Jurkat, Clone E6-1 (cell line): Measurements from ENCODE around the gene GNG11.
"Not testable (repeated sequence)": the region's sequence is repeated elsewhere in the genome, so short reads cannot be mapped to it uniquely, and the experiment has no call there.

Source experiments
- DNase-seq: peaks from one replicate; pipeline ENCODE4 v3.0.0-alpha.2; 2011; ENCODE audit warnings: low read depth, low spot score
- H3K4me3 ChIP-seq: 2 replicates; pipeline ENCODE4 v1.5.1; 2011; ENCODE audit warnings: mild to moderate bottlenecking, low read length, control low read depth, moderate library complexity

The GNG11 gene

DNA sequence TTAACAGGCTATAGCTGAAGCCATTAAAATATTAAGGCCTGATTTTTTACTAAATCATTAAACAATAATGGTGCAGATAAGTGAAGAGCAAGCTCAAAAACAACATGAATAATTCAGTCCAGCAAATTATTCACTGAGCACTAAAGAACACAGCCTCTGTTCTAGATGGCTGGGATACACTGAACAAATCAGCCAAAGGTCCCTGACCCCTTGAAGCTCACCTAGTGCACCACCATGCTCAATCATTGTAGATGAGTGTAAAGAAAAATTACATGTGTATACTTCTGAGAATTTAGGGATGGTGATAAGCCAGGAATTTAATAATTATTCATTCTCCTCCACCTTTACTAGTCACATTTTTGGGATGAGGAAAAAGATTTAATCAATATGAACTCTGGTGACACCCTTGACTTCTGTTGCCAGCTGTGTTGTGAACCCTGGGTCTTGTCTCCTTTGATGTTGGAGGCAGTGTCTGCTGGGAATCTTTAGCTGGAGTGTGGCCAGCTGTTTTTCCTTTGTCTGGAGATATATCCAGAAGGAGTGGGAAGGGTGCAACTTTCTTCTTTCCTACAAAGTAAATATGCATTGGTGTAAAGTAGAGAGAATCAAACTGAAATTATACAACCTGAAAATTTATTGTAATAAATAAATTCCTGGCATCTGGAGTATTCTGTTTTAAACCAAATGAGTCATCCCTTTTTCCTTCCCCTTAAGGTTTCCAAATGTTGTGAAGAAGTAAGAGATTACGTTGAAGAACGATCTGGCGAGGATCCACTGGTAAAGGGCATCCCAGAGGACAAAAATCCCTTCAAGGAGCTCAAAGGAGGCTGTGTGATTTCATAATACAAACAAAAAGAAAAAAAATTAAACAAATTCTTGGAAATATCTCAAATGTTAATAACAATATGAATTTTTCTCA, 11.2 kb upstream of the GNG11 start:
- H3K4me3 ChIP-seq = no peak overlapping the region
- no peak for DNase-seq

DNA sequence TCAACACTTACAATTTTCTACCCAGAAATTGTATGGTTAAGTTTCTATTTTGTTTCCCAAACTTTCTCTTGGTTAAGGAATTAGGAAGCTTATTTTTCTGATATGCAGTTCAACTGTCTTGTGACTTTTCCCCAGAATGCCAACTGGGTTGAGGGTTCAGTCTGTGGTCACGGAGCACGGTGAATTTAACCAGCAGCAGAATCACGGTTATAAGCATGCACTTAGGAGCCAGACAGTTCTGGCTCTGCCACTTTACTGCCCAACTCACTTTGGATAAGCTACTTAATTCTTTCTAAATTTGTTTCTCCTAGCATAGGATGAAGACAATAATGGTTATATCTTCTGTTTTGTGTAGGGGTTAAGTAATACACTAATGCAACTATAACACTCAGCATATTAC, 10.3 kb upstream of the GNG11 start:
- H3K4me3 ChIP-seq, DNase-seq: not testable (repeated sequence)

DNA sequence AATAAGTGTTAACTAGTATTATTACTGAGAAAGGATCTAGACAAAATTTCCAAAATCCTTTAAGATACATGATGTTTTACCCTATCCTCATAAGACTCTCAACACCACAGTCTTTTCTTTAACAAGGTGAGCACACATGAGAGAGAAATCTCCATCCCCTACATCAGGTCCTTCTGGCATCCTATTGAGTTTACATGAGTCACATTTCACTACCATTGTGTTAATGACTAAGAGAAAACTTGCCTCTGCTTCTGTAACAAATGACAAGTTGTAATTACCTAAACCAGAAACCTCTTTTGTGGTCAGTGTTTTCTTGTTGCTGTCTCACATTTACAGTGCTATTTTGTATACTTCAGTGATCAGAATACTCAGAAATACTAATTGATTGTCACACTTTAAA, 9.9 kb upstream of the GNG11 start:
- DNase-seq, H3K4me3 ChIP-seq: not testable (repeated sequence)

DNA sequence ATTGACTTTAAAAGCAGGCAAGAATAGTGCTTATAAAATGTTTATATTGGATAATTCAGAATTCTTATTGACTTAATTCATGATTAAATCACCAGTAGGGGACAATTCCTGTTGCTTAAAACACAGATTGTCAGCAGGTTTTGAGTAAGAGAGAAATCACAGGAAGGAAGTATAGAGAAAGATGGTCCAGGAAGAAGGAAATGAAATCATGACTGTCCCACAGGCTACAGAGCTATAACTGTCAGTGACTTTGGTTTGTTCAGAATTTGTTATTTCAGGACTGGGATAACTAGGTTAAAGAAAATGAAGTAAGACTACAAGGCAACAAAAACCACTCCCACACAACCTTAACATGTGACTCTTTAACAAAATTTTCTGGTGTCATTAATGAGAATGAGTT, 8.3 kb upstream of the GNG11 start:
- DNase-seq = no peak

DNA sequence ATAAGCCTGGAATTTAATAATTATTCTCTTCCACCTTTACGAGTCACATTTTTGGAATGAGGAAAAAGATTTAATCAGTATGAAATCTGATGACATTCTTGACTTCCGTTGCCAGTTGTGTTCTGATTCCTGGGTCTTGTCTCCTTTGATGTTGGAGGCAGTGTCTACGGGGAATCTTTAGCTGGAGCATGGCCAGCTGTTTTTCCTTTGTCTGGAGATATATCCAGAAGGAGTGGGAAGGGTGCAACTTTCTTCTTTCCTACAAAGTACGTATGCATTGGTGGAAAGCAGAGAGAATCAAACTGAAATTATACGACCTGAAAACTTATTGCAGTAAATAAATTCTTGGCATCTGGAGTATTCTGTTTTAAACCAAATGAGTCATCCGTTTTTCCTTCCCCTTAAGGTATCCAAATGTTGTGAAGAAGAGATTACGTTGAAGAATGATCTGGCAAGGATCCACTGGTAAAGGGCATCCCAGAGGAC, 6.9 kb upstream of the GNG11 start:
- DNase-seq = no peak
- H3K4me3 ChIP-seq = no peak overlapping the region

More for the DNA sequence above, 8.3 kb upstream of the GNG11 start:
- no peak overlapping the region for H3K4me3 ChIP-seq

DNA sequence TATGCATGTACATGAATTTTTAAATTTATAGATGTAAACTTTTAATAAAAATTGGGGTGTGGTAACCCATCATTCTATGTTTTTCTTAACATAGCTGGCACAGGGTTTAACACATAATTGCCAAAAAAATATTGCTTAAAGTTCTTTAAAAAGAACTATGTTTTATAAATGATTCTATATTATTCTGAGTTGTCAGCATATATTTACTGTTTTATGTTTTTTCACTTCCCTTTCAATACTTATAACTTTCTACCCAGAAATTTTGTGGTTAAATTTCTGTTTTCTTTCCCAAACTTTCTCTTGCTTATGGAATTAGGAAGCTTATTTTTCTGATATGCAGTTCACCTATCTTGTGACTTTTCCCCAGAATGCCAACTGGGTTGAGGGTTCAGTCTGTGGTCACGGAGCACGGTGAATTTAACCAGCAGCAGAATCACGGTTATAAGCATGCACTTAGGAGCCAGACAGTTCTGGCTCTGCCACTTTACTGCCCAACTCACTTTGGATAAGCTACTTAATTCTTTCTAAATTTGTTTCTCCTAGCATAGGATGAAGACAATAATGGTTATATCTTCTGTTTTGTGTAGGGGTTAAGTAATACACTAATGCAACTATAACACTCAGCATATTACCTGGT, 6.2 kb upstream of the GNG11 start:
- not testable (repeated sequence) for H3K4me3 ChIP-seq, DNase-seq

DNA sequence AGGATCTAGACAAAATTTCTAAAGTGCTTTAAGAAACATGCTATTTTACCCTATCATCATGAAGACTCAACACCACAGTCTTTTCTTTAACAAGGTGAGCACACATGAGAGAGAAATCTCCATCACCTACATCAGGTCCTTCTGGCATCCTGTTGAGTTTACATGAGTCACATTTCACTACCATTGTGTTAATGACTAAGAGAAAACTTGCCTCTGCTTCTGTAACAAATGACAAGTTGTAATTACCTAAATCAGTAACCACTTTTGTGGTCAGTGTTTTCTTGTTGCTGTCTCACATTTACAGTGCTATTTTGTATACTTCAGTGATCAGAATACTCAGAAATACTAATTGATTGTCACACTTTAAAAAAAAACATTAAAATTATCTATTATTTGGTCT, 5.6 kb upstream of the GNG11 start:
- not testable (repeated sequence) for DNase-seq, H3K4me3 ChIP-seq

DNA sequence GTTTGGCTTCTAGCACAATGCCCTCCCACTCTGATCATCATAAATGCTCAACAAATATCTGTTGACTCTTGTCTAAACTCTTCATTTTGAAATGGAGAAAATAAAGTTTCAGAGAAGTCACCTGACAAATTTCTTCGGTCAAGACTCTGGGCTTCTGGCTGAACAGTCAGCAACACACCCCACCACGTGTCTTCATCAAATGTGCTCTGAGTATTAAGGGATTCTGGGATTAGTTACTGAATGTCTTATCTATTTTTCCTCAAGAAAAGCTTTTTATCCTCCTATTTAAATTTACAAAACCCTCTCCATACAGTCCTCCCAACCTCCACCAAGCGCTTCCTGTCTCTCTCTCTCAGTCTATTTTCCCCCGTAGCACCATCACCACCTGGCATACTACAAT, 5.2 kb upstream of the GNG11 start:
- H3K4me3 ChIP-seq, DNase-seq: not testable (repeated sequence)

DNA sequence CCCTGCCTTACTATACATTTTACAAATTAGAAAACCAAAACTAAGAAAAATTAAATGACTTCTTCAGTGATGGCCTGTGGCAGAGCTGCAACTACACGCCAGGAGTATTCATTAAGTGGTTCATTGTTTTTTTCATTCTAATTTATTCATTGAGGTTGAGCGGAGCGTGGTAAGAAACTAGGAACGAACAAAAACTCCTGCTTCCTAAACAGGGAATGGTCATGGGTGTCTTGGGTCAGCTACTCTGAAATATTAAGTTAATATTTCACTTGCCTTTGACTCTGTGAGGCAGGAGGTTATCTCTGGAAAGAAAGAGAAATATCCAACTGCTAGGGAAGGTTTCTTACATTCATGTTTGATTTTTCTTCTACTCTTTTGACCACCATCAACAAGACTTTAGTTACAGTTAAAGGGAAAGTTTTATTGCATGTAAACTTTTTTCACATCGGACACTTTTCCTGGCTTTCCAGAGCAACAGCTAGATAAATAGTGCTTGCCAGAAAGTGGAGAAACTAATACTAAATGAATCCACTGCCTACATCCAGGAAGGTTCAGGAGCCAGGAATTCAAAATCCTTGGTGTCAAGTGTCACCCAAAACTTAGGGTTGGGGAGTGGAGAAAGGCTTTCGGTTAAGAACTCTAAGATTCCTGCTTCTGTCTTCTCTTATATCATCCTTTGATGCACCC, 896 bp upstream of the GNG11 start:
- no peak overlapping the region for H3K4me3 ChIP-seq
- DNase-seq = no peak

DNA sequence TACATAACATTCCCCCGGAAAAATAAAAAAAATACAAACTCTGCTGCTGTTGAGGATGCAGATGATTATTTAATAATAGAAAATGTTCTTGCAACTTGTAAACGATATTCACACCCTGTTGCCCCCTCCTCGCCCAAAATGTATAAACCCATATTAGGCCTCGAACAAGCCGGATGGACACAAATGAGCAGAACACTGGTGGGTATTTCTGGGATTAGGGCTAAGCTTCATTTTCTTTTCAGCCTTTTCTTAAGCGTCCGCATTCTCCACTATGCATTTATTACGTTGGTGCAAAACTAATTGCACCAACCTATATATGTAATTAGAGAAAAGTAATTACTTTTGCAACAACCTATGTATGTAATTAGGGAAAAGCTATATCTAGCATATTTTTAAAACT, 349 bp upstream of the GNG11 start:
- DNase-seq = no peak
- H3K4me3 ChIP-seq = no peak overlapping the region

DNA sequence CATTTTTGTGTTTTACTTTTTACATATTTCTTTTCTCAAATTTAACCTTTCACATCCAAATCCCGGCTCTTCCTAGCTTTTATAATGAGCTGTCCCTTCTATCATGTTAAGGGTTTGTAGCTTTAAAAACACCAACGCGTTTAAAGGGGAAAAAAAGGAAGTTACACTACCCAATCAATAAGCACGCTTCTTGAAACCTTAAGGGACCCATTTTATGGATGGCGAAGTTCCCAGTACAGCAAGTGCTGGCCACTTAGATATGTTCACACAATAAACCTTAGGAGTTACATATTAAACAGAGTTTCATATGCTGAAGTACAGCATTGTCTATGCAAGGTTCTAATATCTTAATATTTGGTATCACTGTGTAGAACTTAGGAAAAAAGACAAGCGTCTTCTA, 1.8 kb downstream of the GNG11 start:
- no peak for DNase-seq
- no peak overlapping the region for H3K4me3 ChIP-seq

DNA sequence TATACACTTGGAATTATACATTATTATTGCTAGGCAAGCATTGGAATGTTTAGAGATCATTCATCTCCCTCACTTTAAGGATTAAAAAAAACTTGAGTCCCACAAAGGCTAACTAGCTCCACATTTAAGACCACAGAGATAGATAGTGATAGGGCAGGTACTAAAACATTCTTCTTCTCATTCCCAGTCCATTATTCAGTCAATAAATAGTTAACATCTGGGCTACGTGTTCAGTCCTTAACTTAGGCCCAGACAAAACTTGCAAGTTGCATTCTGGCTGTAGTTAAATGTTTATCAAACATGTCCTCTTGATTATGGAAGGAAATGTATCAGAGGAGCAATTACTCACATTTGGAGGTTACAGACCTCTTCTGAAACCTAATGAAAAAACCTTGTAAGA, 2.4 kb downstream of the GNG11 start:
- H3K4me3 ChIP-seq = no peak overlapping the region
- DNase-seq = no peak

DNA sequence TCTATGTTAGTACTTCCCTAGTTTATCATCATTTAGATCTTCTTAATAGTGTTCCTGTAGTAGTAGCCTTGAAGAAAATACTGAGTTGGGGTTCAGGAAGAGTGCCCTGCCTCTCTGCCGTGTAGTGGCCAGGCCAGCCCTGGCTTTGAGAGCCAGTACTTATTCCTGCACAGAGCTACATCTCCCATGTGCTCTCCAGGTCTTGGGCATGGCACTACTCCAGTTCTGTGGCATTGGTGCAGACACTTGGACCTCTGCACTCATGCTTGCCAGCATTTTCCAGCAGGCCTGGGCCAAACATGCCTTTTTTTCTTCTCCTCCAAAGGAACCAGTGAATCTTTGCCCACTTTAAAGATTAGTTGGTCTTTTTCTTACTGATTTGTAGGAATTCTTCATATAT, 5.3 kb downstream of the GNG11 start:
- no peak overlapping the region for H3K4me3 ChIP-seq
- DNase-seq = no peak

DNA sequence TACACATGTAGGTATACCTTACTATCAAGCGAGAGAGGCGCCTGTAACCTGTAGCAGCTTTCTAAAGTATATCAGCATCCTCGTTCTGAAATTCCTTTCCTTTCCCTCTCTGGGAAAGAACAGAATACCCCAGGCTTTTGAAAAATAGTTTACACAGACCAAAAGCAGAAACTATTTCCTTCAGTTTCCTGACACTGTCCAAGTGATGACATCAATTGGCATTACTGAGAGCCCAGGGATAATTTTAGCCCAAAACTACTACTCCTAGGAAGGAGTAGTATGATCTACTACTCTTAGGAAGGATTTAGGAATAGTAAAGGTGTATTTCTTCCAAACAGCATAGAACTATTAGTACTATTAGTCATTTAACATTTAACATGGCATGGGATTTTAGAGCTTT, 6.0 kb downstream of the GNG11 start:
- DNase-seq = no peak
- no peak overlapping the region for H3K4me3 ChIP-seq

DNA sequence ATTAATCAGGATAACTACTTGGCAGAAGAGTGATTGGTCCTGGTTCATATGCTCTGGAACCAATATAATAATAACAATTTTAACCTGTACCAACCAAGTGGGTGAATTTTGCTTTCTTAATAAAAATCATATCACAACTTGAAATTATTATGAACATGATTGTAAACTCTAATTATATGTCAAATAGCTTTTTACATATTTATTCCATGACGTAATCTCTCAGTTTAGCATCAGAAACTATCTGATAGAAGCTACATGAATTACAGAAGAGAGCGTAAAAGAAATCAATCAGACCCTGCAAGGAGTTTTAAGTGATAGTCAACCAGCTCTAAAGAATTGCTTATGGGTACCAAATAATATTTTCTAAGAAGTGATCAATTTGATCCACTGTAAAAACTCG, 10.1 kb downstream of the GNG11 start:
- no peak overlapping the region for H3K4me3 ChIP-seq
- DNase-seq = no peak

DNA sequence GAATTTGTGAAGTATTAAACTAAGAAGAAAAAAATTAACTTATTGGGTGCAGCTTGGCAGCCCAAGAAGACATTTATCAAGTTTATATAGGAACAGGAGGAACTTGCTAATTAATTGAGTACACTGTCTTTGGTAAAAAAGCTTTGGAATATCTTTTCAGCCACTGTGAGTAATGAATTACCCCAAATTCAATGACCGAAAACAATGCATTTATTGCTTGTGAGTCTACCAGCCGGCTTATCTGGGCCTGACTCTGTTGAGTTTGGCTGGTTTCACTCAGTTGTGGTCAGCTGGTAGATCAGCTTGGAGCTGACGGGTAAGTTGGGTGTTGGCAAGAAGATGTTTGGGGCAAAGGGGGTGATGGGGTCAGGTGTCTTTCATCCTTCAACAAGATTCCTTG, 11.6 kb downstream of the GNG11 start:
- DNase-seq = no peak
- H3K4me3 ChIP-seq = no peak overlapping the region

DNA sequence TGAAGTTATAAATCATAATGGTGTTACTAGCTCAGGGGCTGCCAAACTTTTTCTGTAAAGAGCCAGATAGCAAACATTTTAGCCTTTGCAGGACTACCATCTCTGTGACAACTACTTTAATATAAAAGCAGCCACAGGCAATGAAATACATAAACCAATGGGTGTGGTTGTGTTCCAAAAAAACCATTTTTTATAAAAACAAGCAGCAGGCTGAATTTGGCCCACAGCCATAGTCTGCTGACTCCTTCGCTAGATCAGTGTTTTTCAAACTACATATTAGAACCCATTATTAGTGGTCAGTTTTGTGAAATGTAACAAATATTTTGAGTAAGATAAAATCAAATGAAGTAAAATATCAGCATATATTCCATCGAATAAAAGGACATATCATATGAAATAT, 13.6 kb downstream of the GNG11 start:
- no peak overlapping the region for H3K4me3 ChIP-seq
- no peak for DNase-seq

DNA sequence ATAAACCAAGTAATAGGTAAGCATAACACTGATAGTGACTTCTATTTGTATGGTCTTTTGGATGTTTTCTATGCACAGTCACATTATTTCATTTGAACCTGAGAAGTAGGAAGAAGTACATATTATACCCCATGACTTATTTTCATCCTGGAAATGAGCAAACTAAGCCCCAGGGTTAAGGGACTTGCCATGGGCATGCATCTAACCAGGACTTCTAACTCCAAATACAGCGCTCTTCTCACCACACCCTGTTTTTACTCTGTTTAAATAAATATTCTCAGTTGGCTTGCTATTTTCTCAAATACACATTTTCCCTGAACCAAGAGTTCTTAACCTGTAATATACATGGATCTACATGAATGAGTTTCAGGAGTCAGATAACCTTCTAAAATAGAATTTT, 16.3 kb downstream of the GNG11 start:
- H3K4me3 ChIP-seq = no peak overlapping the region
- no peak for DNase-seq

DNA sequence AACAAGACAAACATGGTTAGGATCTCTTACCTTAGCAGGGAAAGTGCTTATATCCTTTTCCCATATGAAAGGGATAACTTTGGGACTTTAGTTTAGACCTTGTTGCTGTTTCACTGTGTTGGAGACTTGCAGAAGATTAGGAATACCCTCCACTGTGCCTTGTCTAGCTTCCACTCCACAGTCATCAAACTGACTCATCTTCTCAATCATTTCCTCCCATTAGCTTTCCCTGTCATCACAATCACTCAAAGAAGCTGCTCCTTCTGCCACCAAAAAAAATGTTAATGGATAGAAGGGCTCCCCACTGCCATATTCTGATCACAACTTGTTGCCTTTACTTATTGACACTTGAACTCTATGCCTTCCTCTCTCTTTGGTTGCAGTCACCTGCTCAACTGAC, 16.8 kb downstream of the GNG11 start:
- no peak overlapping the region for H3K4me3 ChIP-seq
- no peak for DNase-seq

DNA sequence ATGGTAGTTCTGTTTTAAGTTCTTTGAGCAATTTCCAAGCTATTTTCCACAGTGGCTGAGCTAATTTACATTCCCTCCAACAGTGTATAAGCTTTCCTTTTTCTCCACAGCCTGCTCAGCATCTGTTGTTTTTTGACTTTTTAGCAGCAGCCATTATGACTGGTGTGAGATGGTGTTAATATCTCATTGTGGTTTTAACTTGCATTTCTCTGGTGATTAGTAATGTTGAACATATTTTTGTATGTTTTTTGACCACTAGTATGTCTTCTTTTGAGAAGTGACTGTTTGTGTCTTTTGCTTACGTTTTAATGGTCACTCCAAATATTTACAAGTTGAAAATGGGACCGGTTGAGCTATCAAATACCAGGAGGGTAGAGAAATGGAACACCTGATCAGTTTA, 20.4 kb downstream of the GNG11 start:
- DNase-seq = no peak
- no peak overlapping the region for H3K4me3 ChIP-seq
